ENCODE measurements around the gene MET. TPM values are rescaled to one million over a fixed set of nuclear protein-coding genes. Genes with fewer than 3 reads are reported as not detected.

MET gene
- total and polyA plus RNA-seq, 2 of the 8 experiments (the other 6 are each of a cell fraction or from before 2014, with no cell fraction given), result 3.5 to 12.9 TPM

DNA sequence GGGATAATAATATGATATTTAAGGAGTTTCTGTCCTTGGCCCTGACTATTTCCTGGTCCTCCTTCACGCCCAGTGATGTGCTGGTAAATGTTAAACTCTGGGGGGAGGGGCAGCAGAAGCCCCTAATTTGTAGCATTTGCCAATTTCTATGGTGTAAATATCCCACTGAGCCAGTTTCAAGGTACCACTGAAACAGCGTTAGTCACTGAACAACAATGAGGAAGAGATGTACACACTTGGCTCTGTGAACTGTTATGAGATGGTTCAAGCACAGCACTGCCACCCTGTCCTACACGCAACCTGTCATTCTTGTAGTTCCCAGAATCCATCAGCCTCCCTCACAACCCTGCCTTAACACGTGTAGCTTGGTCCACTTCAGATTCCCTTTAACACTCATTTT, 39.8 kb downstream of the MET start (continued):
- TF ChIP-seq, protein P1, sequence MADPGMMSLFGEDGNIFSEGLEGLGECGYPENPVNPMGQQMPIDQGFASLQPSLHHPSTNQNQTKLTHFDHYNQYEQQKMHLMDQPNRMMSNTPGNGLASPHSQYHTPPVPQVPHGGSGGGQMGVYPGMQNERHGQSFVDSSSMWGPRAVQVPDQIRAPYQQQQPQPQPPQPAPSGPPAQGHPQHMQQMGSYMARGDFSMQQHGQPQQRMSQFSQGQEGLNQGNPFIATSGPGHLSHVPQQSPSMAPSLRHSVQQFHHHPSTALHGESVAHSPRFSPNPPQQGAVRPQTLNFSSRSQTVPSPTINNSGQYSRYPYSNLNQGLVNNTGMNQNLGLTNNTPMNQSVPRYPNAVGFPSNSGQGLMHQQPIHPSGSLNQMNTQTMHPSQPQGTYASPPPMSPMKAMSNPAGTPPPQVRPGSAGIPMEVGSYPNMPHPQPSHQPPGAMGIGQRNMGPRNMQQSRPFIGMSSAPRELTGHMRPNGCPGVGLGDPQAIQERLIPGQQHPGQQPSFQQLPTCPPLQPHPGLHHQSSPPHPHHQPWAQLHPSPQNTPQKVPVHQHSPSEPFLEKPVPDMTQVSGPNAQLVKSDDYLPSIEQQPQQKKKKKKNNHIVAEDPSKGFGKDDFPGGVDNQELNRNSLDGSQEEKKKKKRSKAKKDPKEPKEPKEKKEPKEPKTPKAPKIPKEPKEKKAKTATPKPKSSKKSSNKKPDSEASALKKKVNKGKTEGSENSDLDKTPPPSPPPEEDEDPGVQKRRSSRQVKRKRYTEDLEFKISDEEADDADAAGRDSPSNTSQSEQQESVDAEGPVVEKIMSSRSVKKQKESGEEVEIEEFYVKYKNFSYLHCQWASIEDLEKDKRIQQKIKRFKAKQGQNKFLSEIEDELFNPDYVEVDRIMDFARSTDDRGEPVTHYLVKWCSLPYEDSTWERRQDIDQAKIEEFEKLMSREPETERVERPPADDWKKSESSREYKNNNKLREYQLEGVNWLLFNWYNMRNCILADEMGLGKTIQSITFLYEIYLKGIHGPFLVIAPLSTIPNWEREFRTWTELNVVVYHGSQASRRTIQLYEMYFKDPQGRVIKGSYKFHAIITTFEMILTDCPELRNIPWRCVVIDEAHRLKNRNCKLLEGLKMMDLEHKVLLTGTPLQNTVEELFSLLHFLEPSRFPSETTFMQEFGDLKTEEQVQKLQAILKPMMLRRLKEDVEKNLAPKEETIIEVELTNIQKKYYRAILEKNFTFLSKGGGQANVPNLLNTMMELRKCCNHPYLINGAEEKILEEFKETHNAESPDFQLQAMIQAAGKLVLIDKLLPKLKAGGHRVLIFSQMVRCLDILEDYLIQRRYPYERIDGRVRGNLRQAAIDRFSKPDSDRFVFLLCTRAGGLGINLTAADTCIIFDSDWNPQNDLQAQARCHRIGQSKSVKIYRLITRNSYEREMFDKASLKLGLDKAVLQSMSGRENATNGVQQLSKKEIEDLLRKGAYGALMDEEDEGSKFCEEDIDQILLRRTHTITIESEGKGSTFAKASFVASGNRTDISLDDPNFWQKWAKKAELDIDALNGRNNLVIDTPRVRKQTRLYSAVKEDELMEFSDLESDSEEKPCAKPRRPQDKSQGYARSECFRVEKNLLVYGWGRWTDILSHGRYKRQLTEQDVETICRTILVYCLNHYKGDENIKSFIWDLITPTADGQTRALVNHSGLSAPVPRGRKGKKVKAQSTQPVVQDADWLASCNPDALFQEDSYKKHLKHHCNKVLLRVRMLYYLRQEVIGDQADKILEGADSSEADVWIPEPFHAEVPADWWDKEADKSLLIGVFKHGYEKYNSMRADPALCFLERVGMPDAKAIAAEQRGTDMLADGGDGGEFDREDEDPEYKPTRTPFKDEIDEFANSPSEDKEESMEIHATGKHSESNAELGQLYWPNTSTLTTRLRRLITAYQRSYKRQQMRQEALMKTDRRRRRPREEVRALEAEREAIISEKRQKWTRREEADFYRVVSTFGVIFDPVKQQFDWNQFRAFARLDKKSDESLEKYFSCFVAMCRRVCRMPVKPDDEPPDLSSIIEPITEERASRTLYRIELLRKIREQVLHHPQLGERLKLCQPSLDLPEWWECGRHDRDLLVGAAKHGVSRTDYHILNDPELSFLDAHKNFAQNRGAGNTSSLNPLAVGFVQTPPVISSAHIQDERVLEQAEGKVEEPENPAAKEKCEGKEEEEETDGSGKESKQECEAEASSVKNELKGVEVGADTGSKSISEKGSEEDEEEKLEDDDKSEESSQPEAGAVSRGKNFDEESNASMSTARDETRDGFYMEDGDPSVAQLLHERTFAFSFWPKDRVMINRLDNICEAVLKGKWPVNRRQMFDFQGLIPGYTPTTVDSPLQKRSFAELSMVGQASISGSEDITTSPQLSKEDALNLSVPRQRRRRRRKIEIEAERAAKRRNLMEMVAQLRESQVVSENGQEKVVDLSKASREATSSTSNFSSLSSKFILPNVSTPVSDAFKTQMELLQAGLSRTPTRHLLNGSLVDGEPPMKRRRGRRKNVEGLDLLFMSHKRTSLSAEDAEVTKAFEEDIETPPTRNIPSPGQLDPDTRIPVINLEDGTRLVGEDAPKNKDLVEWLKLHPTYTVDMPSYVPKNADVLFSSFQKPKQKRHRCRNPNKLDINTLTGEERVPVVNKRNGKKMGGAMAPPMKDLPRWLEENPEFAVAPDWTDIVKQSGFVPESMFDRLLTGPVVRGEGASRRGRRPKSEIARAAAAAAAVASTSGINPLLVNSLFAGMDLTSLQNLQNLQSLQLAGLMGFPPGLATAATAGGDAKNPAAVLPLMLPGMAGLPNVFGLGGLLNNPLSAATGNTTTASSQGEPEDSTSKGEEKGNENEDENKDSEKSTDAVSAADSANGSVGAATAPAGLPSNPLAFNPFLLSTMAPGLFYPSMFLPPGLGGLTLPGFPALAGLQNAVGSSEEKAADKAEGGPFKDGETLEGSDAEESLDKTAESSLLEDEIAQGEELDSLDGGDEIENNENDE (IDR thresholded peaks at IDR 0.05; ENCODE audit: insufficient replicate concordance, low read length), result no peak
- TF ChIP-seq CEBPB (IDR thresholded peaks at IDR 0.05; ENCODE audit: low read depth, low read length), result no peak
